HG03045 (cell line): ENCODE measurements around the gene TGFBR1.
A peak's percentile ranks its signal among the peaks of the same experiment; 100 is the strongest.

Experiments used
- ATAC-seq: cut with Tn5 transposase; IDR thresholded peaks from one replicate; pipeline ENCODE4 v1.9.1; 2021; ENCODE audit warnings: mild to moderate bottlenecking, moderate library complexity; ENCODE audit not compliant: unreplicated experiment

The TGFBR1 gene

GRCh38 chr9:99104459-99105151, at the start of gene TGFBR1:
Gene TGFBR1, plus strand, starts transcription at chr9:99105113. Its CDS starts 93 bp downstream, at chr9:99105206.
- peak; percentile 89 for ATAC-seq

- ATAC-seq, result no peak
Observed at GRCh38 chr9:99055384-99055783, 49.5 kb upstream of the TGFBR1 start.

GRCh38 chr9:99056186-99056585, 48.7 kb upstream of the TGFBR1 start:
- ATAC-seq, result no peak

GRCh38 chr9:99056886-99057664, 47.8 kb upstream of the TGFBR1 start:
- ATAC-seq, result no peak

- ATAC-seq, result peak; percentile 77
Observed at GRCh38 chr9:99057665-99058625, 47.0 kb upstream of the TGFBR1 start.

GRCh38 chr9:99058964-99059921, 45.7 kb upstream of the TGFBR1 start:
- no peak for ATAC-seq

GRCh38 chr9:99060621-99061020, 44.3 kb upstream of the TGFBR1 start:
- ATAC-seq, result no peak

- ATAC-seq, result no peak
Observed at GRCh38 chr9:99062549-99062948, 42.4 kb upstream of the TGFBR1 start.

GRCh38 chr9:99063522-99063921, 41.4 kb upstream of the TGFBR1 start:
- no peak for ATAC-seq

GRCh38 chr9:99066571-99066970, 38.3 kb upstream of the TGFBR1 start:
- no peak for ATAC-seq

- ATAC-seq, result no peak
Observed at GRCh38 chr9:99069075-99069474, 35.8 kb upstream of the TGFBR1 start.

GRCh38 chr9:99069546-99069945, 35.4 kb upstream of the TGFBR1 start:
- ATAC-seq, result no peak

GRCh38 chr9:99070681-99071080, 34.2 kb upstream of the TGFBR1 start:
- ATAC-seq, result no peak

- ATAC-seq, result no peak
Observed at GRCh38 chr9:99071313-99072039, 33.4 kb upstream of the TGFBR1 start.

GRCh38 chr9:99072040-99072394, 32.9 kb upstream of the TGFBR1 start:
- ATAC-seq, result no peak

GRCh38 chr9:99073347-99073746, 31.6 kb upstream of the TGFBR1 start:
- ATAC-seq, result no peak

- no peak for ATAC-seq
Observed at GRCh38 chr9:99073985-99074901, 30.7 kb upstream of the TGFBR1 start.

GRCh38 chr9:99074902-99075245, 30.0 kb upstream of the TGFBR1 start:
- ATAC-seq, result no peak
